ENCODE data around the gene LEMD2. TPM values are rescaled to one million over a fixed set of nuclear protein-coding genes. Genes with fewer than 3 reads are reported as not detected.

The LEMD2 gene
- polyA plus RNA-seq, 1 donor (not counting 4 experiments of a cell fraction or from before 2014, with no cell fraction given), result 48.6 TPM

- Histone ChIP-seq H3K9ac (ENCODE audit: control insufficient read depth, extremely low read depth, insufficient read depth, low read length) (no peak overlapping the region), H3K79me2 (ENCODE audit: control insufficient read depth, insufficient read depth, low read length) (no peaks in the 10 kb centered on the region), H3K4me2 (ENCODE audit: control insufficient read depth, extremely low read depth, insufficient read depth, low read depth, low read length) (no peak overlapping the region), H4K20me1 (ENCODE audit: control insufficient read depth, extremely low read depth, insufficient read depth, low read length) (no peaks in the 10 kb centered on the region), H3K27me3 (ENCODE audit: control insufficient read depth, extremely low read depth, insufficient read depth, low read length) (no peaks in the 10 kb centered on the region), H3K4me1 (ENCODE audit: control insufficient read depth, extremely low read depth, insufficient read depth, low read length) (peaks cover 11% of the 10 kb centered on the region), H2AFZ (ENCODE audit: control insufficient read depth, low read length) (no peak overlapping the region), H3K27ac (ENCODE audit: control insufficient read depth, insufficient read depth, low read length) (no peak overlapping the region), H3K9me3 (ENCODE audit: control insufficient read depth, low read depth, low read length) (no peaks in the 10 kb centered on the region), H3K9me1 (ENCODE audit: control insufficient read depth, extremely low read depth, insufficient read depth, low read length) (no peaks in the 10 kb centered on the region), H3K4me3 (ENCODE audit: control insufficient read depth in 2 of 3, extremely low read depth in 1 of 3, insufficient read depth in 2 of 3, low read depth in 1 of 3, low read length in 3 of 3) (no peak overlapping the region), H3K36me3 (ENCODE audit: control insufficient read depth in 2 of 2, extremely low read depth in 1 of 2, insufficient read depth in 2 of 2, low read length in 2 of 2) (no peaks in the 10 kb centered on the region)
- FAIRE-seq (no peak), DNase-seq (ENCODE audit: low read depth, low spot score) (no peak)
- dilution Hi-C loops (cut with MboI; ENCODE audit: extremely low pct_ligation_motif_present, low sequenced_read_pairs), result no loop called here
- TF ChIP-seq CTCF (optimal IDR thresholded peaks at IDR 0.05 in 1 of 3, IDR thresholded peaks at IDR 0.05 in 1 of 3, conservative IDR thresholded peaks at IDR 0.05 in 1 of 3; ENCODE audit: extremely low read depth in 1 of 3, insufficient read depth in 2 of 3, low read length in 3 of 3) (no peak), EZH2 (IDR thresholded peaks at IDR 0.05; ENCODE audit: low read length) (no peak)
These were observed 34.7 kb downstream of the LEMD2 start for GRCh38 chr6:33754222-33754621.

DNA sequence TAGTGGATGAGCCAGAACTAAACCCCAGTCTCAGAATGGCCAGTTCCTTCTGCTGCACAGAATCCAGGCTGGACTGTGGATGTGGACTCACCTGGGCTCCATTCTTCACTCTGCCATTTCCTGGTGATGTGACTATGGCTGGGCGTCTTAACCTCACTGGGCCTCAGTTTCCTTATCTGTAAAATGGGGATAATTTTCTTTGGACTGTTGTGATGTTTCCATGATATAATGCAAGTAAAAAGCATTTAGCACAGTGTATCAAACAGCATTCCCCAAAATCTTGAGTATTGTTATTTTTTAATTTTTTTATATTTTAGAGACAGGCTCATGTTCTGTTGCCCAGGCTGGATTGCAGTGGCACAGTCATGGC is 36.3 kb downstream of the LEMD2 start:
- dilution Hi-C loops (cut with MboI; ENCODE audit: extremely low pct_ligation_motif_present, low sequenced_read_pairs), result no loop called here
- DNase-seq (ENCODE audit: low read depth, low spot score) (no peak), FAIRE-seq (no peak)
- no peaks in the 10 kb centered on the region for H3K36me3 ChIP-seq (ENCODE audit: control insufficient read depth in 2 of 2, extremely low read depth in 1 of 2, insufficient read depth in 2 of 2, low read length in 2 of 2)
- no peak overlapping the region for H3K27ac ChIP-seq (ENCODE audit: control insufficient read depth, insufficient read depth, low read length)
- no peak overlapping the region for H3K4me3 ChIP-seq (ENCODE audit: control insufficient read depth in 2 of 3, extremely low read depth in 1 of 3, insufficient read depth in 2 of 3, low read depth in 1 of 3, low read length in 3 of 3)
- no peaks in the 10 kb centered on the region for H3K27me3 ChIP-seq (ENCODE audit: control insufficient read depth, extremely low read depth, insufficient read depth, low read length)
- no peaks in the 10 kb centered on the region for H3K9me3 ChIP-seq (ENCODE audit: control insufficient read depth, low read depth, low read length)
- H3K4me2 ChIP-seq (ENCODE audit: control insufficient read depth, extremely low read depth, insufficient read depth, low read depth, low read length), result peak overlapping the region; percentile 39
- H3K9ac ChIP-seq (ENCODE audit: control insufficient read depth, extremely low read depth, insufficient read depth, low read length), result no peak overlapping the region
- peaks cover 11% of the 10 kb centered on the region for H3K4me1 ChIP-seq (ENCODE audit: control insufficient read depth, extremely low read depth, insufficient read depth, low read length)
- no peak overlapping the region for H2AFZ ChIP-seq (ENCODE audit: control insufficient read depth, low read length)
- H3K79me2 ChIP-seq (ENCODE audit: control insufficient read depth, insufficient read depth, low read length), result no peaks in the 10 kb centered on the region
- no peaks in the 10 kb centered on the region for H4K20me1 ChIP-seq (ENCODE audit: control insufficient read depth, extremely low read depth, insufficient read depth, low read length)
- H3K9me1 ChIP-seq (ENCODE audit: control insufficient read depth, extremely low read depth, insufficient read depth, low read length), result no peaks in the 10 kb centered on the region
- TF ChIP-seq EZH2 (IDR thresholded peaks at IDR 0.05; ENCODE audit: low read length) (no peak), CTCF (optimal IDR thresholded peaks at IDR 0.05 in 1 of 3, IDR thresholded peaks at IDR 0.05 in 1 of 3, conservative IDR thresholded peaks at IDR 0.05 in 1 of 3; ENCODE audit: extremely low read depth in 1 of 3, insufficient read depth in 2 of 3, low read length in 3 of 3) (no peak)

Measured in keratinocyte (primary cell).